NCI-H2196 treated with DMSO at 0.1 percent for 48 hours (cell line): ENCODE measurements around the gene TDRD3.

ENCODE experiments used
- DNase-seq: peaks from one replicate; lab custom pipeline; 2025; ENCODE audit not compliant: unreplicated experiment; lab: John Stamatoyannopoulos, UW

TDRD3 gene

DNA sequence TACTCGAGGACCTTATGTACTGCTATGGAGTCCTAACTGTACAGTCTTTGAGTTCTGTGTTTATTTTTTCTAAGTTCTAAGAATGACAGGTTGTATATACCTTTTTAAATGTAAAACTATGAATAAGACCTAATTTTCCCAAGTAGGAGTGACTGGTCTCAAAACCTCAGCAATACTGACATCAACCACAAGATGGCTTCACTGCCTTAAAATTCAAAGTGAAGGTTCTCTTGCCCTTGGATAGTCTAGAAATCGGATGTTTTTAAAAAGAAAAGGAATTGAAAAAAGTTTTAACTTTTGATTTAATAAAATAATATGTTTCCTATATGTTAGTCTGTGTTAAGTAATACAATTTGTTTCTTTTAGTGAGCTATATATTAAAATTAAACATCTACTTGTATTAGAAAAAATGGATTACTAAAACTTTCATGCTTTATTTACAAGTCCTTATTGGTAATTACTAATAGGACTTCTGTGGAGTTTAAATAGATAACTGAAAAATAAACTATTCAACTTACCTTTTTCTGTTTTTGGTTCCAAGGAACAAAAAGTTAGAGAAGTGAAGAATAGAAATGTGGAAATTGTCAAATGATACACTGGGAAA is 52.0 kb downstream of the TDRD3 start:
- no peak for DNase-seq

- no peak for DNase-seq
Measured at GRCh38 chr13:60453490-60453889, 56.5 kb downstream of the TDRD3 start.

- DNase-seq: no peak
Measured at GRCh38 chr13:60454425-60454824, 57.4 kb downstream of the TDRD3 start.

GRCh38 chr13:60463787-60464186 is 66.8 kb downstream of the TDRD3 start:
- DNase-seq: no peak

GRCh38 chr13:60467098-60467497 is 70.1 kb downstream of the TDRD3 start:
- no peak for DNase-seq

DNA sequence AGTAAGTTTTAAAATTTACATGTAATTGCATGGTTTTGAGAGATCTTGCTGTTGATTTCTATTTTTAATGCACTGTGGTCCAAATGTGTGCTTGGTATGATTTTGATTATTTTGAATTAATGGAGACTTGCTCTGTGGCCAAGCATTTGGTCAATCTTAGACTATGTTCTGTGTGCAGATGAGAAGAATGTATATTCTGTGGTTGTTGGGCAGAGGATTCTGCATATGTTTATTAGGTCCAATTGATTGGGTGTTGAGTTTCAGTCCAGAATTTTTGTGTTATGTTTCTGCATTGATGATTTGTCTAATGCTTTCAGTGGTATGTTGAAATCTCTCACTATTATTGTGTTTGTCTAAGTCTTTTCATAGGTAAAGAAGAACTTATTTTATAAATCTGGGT is 82.3 kb downstream of the TDRD3 start:
- no peak for DNase-seq

DNA sequence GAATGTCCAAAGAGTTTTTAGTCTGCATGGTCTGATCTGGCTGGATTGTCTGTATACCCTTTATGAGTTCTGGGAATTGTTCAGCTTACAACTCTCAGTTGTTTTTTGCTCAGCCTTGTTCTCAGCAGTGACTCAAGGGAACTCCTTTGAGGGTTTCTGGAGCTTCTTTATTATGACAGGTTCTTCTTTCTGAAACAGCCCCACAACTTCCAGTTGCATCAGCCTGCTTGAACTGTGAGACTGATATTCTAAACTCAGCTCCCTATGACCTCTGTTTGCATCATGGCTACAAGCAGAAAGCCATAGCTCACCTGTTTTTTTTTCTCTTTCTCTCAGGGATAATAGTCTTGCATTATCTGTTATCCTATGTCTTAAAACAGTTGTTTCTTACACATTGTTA is 85.0 kb downstream of the TDRD3 start:
- DNase-seq: no peak

DNA sequence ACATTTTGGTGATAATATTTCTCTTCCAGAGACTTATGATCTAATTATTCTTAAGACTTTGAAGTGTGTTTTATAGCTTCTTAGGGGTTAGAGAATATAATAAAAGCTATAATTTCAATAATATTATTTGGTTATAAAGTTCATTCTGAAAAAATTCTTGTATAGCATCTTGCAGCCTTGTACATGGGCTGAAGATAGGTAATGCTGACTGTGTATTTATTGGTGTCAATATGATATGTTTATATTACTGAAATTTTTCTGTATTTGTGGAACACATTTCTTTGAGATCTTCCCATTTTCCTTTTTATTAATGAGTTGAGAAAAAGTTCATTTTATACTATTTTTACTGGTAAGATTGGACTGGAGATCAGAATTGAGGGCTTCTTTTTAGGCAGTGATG is 87.8 kb downstream of the TDRD3 start:
- no peak for DNase-seq

GRCh38 chr13:60491531-60491930 is 94.5 kb downstream of the TDRD3 start:
- DNase-seq: no peak

GRCh38 chr13:60492187-60492586 is 95.2 kb downstream of the TDRD3 start:
- no peak for DNase-seq

DNA sequence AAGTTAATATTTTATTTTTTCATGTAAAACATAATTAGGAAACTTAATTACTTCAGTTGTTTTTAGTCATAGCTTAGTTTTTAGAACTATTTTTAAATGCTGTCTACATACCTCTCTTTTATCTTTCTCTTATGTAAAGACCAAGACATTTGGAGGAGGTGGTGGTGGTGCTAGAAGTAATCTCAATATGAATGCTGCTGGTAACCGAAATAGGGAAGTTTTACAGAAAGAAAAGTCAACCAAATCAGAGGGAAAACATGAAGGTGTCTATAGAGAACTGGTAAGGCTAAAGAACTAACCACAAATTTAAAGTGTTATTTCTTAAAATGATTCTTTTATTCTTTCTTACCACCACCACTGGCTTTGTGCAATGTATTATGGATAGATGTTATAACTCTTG is 97.3 kb downstream of the TDRD3 start:
- DNase-seq: no peak

DNA sequence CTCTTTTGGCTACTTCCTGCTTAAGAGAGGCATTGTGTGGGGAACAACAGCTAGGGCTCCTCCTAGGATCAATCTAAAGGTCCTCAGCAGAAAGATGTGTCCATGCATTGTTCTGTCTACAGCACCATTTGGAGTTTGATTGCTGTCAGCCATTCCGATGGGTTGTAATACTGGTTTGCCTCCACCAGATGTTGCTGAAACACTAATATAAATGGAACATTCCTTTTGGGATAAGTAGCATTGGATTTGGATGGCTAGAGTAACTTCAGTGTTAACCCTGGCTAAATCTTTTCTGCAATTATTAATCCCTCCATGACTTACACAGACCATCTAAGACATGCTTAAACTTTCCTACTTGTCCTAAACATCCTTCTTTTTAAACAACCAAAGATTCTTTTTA is 104.2 kb downstream of the TDRD3 start:
- DNase-seq: no peak

DNA sequence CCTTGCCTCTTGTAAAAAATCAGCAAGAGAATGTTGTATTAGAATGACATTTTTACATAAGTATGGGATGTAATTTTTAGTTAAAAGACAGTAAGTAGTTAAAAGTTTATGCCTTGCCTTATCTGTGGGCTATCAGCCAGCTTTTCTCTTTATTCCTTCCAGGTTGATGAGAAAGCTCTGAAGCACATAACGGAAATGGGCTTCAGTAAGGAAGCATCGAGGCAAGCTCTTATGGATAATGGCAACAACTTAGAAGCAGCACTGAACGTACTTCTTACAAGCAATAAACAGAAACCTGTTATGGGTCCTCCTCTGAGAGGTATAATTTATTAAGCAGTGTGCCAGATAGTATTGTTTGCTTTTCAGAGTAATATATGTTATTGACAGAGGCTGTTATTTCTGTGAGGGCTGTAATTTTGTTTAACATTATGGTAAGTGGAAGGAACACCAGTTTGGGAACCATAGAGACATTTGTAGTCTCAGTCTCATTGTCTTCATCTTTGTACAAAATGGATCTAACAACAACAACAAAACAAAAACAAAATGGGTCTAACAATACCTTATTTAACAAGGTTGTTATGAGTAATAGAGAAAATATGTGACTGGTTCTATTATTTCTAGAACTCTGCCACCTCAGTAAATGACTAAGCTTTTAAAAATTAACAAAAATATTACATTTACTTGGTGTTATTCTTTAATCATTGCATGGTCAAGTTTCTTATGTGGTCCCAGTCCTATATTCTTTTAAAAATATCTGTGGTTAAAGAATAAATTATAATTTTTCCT is 112.8 kb downstream of the TDRD3 start:
- no peak for DNase-seq

DNA sequence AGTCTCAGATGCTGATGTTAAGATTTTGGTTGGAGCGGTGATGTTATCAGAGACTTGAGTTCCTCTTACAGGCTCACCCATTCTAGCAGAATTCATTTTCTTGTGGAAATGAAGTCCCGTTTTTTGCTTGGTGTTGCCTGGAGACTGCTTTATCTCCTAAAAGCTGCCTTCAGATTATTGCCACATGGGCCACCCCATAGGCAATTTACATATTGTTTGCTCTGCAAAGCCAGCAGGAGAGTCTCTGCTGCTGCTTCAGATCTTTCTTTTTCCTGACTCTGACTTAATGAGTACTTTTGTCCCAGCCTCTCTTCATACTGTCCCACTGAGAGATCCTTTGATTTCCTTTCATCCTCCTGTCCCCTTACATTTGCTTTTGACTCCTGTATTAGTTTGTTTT is 114.6 kb downstream of the TDRD3 start:
- DNase-seq: no peak

DNA sequence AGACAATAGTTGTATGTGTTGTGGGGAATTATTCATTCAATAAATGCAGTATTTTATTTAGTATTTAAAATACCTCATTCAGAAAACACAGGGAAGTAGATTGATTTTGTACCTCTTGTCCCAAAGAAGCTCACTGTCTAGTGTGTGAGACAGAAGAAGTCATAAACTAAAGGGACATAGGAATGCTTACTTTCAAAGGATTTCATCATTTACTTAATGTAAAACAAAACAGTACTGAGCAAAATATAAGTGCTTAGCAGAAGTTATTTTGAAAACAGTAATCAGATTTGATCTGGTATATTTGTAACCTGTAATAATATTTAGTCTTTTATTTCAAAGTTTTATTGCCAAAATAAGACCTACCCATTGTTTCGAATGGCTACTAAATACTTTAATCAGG is 117.9 kb downstream of the TDRD3 start:
- DNase-seq: no peak

- DNase-seq: no peak
Measured at GRCh38 chr13:60519496-60519895, 122.5 kb downstream of the TDRD3 start.

GRCh38 chr13:60520902-60521569 is 124.0 kb downstream of the TDRD3 start:
- DNase-seq: no peak

DNA sequence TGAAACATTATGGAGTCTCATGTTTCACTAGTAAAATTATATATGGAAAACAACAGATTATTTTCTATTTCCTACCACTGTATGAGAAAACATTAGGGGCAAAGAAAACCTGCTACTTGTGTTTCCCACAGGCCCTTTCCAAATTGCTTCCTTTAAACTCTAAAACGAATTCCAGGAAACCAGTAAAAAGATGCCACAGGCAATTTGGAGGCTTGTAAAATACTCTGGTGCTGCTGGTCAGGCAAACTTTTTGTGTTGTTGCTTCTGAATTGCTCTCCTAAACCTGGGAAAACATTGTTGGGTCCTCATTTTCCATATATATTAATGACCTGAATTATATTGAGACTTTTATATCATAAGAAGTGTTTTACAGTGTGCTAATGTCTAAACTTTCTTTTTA is 141.5 kb downstream of the TDRD3 start:
- no peak for DNase-seq

DNA sequence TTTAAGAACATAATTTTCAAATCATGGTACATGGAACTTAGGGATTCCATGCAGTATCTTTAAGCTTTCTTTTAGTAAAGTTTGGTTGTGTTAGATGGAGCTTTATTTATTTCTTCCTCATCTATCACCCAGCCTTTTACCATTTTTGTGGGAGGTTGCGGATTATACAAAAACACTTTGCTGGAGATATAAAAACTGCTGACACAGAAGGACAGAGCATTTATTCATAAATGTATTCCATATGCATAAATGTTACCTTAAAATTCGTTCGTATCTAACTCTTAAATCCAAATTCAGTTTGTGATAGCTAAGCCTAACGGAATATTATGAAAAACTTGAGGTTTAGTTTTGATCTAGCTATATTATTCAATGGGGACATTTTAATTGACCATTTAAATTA is 143.3 kb downstream of the TDRD3 start:
- no peak for DNase-seq

DNA sequence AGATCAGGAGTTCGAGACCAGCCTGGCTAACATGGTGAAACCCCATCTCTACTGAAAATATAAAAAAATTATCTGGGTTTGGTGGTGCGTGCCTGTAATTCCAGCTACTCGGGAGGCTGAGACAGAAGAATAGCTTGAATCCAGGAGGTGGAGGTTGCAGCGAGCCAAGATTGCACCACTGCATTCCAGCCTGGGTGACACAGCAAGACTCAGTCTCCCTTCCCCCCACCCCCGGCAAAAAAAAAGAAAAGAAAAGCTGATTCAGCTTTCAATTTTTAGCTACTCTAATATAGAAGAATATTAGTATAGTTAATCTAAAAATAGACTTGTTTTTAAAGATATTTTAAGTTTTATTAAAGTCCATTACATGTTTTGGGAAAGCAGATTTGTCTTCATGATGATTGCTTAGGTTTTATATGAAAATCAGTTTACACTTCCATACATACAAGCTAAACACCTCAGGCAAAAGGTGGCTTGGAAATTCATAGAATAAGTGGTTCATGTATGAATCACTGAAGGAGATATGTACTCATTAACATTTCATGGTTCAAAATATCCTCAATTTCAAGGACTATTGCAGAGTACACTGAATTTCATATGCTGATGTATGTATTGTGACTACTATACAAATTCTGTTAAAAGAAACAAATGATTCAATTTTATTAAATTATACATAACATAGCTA is 165.2 kb downstream of the TDRD3 start:
- no peak for DNase-seq

DNA sequence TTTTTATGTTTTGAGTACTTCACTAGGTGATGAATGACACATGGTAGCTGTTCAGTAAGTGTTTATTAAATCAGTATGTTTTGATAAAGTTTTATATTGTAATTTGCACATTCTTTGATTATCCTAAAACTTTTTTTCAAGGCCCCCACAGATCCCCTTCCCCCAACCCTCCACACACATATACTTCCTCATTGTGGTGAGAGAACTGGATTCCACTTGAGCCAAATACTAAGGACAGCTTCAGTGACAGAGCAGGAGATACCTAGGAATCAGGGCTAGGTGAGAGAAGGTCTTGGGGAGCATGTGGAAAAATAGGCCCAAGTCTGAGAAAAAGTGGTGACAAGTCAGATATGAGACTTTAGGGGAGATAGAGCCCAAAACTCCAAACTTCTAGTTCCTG is 174.6 kb downstream of the TDRD3 start:
- DNase-seq: no peak
